BJ (cell line): ENCODE results near the gene KLHDC1. TPM values are rescaled to one million over a fixed set of nuclear protein-coding genes. Genes with fewer than 3 reads are reported as not detected.
"Not testable (repeated sequence)": the region's sequence is repeated elsewhere in the genome, so short reads cannot be mapped to it uniquely, and the experiment has no call there.

Source experiments
- CTCF ChIA-PET: fragments of 350-600 bp; formaldehyde crosslinking; extraction: SDS; loops from one replicate; lab custom pipeline; 2021; ENCODE audit warnings: antibody characterized with exemption, inconsistent platforms; lab: Yijun Ruan, JAX
- POLR2A ChIA-PET: fragments of 300-600 bp; sonication (Branson Sonifier 250); formaldehyde crosslinking; extraction: SDS; loops from one replicate; lab custom pipeline; 2021; ENCODE audit warnings: antibody characterized with exemption; lab: Charles Lee
- DNase-seq: peaks from one replicate; pipeline ENCODE4 v3.0.0-alpha.2; 2011; ENCODE audit warnings: low read depth
- H3K27me3 ChIP-seq: 2 replicates; pipeline ENCODE4 v1.6.0; 2011; ENCODE audit warnings: low read length; ENCODE audit not compliant: control insufficient read depth, insufficient read depth
- H3K36me3 ChIP-seq: 2 replicates; pipeline ENCODE4 v1.5.1; 2011; ENCODE audit warnings: low read length; ENCODE audit not compliant: control insufficient read depth, insufficient read depth
- H3K4me3 ChIP-seq: 2 replicates; pipeline ENCODE4 v1.5.1; 2011; ENCODE audit warnings: low read depth, mild to moderate bottlenecking, control low read depth, low read length
- CTCF ChIP-seq: IDR thresholded peaks from 2 replicates; pipeline ENCODE4 v1.5.1; 2011; ENCODE audit warnings: low read depth, mild to moderate bottlenecking, control low read depth, inconsistent platforms, low read length, moderate library complexity; ENCODE audit not compliant: insufficient read depth
- polyA plus RNA-seq: library from polyadenylated mRNA; depleted of rRNA; stranded (reverse); fragments of >200 nt; gene quantifications from 2 replicates; pipeline ENCODE4 v1.2.3, GENCODE V29; 2011

KLHDC1 gene
- polyA plus RNA-seq, 1 experiment = 0.25 TPM

DNA sequence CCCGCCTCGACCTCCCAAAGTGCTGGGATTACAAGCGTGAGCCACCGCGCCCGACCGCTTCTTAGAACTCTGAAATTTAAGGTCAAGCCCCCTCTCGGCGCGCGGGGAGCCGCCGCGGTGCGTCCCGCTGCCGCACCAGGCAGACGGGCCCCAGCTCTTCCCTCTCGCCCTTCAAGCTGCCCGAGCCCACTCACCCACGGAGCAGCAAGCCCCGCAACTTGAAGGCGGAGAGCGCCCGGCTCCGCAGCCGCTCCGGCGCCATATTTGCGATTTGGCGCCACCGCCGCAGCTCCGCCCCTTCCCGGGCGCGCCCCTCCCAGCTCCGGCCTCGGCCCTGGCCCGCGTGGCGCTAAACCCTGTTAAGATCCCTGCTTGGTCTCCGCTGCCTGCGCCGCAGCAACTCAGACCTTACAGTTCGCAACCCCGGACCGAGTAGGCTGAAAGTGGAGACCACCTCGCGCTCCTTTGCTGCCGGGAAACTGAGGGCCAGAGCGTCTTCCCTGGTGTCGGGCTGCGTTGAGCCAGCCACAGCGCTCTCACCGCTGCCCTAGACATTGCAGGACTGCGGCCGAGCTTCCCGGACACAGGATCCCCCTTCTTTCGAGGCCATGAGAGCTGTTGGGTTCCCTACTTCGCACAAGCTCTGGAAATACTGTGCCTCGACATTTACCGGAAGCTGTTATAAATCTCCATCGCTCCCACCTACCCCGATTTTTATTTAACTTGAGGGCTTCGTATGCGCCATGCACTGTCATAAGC lies 4.8 kb upstream of the KLHDC1 start, which contains the start of gene POLE2:
TSS of gene POLE2 (minus strand) at position 273 of the 759 bp plus-strand sequence. CDS start at position 262, 11 bp downstream.
- Histone ChIP-seq H3K27me3 (no peaks in the 10 kb centered on the region), H3K36me3 (no peaks in the 10 kb centered on the region), H3K4me3 (peak within 1 kb of the TSS; percentile 62)
- ChIA-PET CTCF (interaction anchor here (0.7 to 1.6 kb wide), 4 partner anchors 11 to 165 kb away, joined by 3 to 4 read pairs (median 4); partner anchors contain the start of gene NEMF), POLR2A (no interaction called here)
- no peak for DNase-seq
- TF ChIP-seq CTCF = no peak

DNA sequence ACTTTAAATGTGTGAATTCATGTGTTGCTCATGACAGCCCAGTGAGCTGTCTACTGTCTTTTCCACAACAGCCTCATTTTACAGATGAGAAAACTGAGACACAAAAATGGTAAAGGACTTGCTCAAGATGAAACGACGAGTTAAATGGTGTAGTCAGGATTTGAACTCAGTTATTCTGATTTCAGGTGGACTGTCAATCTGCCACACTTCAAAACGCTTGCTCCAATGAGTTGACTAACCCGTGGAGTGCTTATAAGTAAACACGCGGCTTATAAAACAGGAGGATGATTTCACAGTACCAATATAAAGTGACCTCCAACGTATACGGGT lies 4.3 kb upstream of the KLHDC1 start:
- no peak overlapping the region for H3K4me3 ChIP-seq
- CTCF ChIA-PET = interaction anchor here (0.7 to 1.6 kb wide), 4 partner anchors 11 to 165 kb away, joined by 3 to 4 read pairs (median 4); partner anchors contain the start of gene NEMF

GRCh38 chr14:49691031-49691430 lies 1.9 kb upstream of the KLHDC1 start:
- POLR2A ChIA-PET = no interaction called here

More for the DNA sequence above, 4.3 kb upstream of the KLHDC1 start:
- POLR2A ChIA-PET = no interaction called here
- no peak for TF ChIP-seq CTCF
- no peak for DNase-seq
- H3K27me3 ChIP-seq = no peaks in the 10 kb centered on the region
- H3K36me3 ChIP-seq = no peaks in the 10 kb centered on the region

DNA sequence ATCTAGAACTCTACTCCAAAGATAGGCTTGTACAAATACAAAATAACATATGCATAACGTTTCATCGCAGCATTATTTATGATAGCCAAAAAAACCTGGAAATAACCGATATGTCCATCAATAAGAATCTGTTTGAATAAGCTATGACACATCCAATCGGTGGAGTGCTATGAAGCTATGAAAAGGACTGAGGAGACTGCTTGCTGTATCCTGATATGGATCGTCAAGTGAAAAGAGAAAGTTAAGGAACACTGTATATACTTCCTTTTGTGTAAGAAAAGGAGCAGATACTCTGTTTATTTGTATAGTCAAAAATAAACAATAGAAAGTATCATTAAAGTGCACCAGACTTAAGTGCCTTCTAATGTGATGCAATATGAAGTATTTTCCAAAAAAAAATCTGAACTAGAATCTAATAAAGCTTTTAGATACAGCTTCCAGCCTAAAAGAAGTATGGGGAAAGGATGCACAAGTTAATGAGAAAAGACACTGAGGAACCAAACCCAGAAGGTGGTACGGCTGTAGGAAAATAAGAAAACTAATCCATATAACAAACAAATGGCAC lies 645 bp upstream of the KLHDC1 start:
- Histone ChIP-seq H3K27me3 (no peaks in the 10 kb centered on the region), H3K36me3 (no peaks in the 10 kb centered on the region), H3K4me3 (peak overlapping the region; percentile 73; the same call in 1 of the 2 replicates)
- DNase-seq = no peak
- CTCF ChIA-PET = interaction anchor here (0.6 kb wide), 1 partner anchor 83 kb away, joined by 3 read pairs; no protein-coding TSS in a partner anchor
- no peak for TF ChIP-seq CTCF
- POLR2A ChIA-PET = interaction anchor here (0.5 to 1.0 kb wide), 3 partner anchors 11 to 75 kb away, joined by 3 to 8 read pairs (median 7); no protein-coding TSS in a partner anchor

More at GRCh38 chr14:49691031-49691430, 1.9 kb upstream of the KLHDC1 start:
- TF ChIP-seq CTCF = no peak
- Histone ChIP-seq H3K36me3 (no peaks in the 10 kb centered on the region), H3K27me3 (no peaks in the 10 kb centered on the region), H3K4me3 (no peak overlapping the region)
- CTCF ChIA-PET = no interaction called here
- DNase-seq = no peak

DNA sequence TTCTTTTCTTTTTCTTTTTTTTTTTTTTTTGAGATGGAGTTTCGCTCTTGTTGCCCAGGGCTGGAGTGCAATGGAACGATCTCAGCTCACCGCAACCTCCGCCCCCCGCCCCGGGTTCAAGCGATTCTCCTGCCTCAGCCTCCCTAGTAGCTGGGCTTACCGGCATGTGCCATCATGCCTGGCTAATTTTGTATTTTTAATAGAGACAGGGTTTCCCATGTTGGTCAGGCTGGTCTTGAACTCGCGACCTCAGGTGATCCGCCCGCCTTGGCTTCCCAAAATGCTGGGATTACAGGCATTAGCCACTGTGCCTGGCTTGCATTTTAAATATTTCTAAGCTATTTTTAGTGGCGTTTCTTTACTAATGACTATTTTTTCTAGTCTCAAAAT lies 810 bp downstream of the KLHDC1 start:
- H3K27me3 ChIP-seq, CTCF ChIA-PET, H3K36me3 ChIP-seq, DNase-seq: not testable (repeated sequence)
- POLR2A ChIA-PET = interaction anchor here (0.6 kb wide), 1 partner anchor 852 kb away, joined by 4 read pairs; no protein-coding TSS in a partner anchor
- peak overlapping the region; percentile 73 for H3K4me3 ChIP-seq
